Measurements from ENCODE around the gene NR0B2. TPM values are rescaled to one million over a fixed set of nuclear protein-coding genes. Genes with fewer than 3 reads are reported as not detected.

NR0B2 gene
- total and polyA plus RNA-seq, 2 of the 13 experiments (the other 11 are each of a cell fraction or from before 2014, with no cell fraction given), result 72.5 to 133 TPM

GRCh38 chr1:26915204-26915842, 1.5 kb upstream of the NR0B2 start:
- in situ Hi-C loops (cut with HindIII; ENCODE audit: extremely low pct_ligation_motif_present, low pct_unique_long_range_greater_than_20kb) (no loop called here), intact Hi-C loops (cut with micrococcal nuclease; ENCODE audit: unreplicated experiment) (loop anchor here (2.0 kb wide), 1 partner anchor 23 kb away; no protein-coding TSS in a partner anchor)
- Histone ChIP-seq H3K27me3 (ENCODE audit: control insufficient read depth in 1 of 2, insufficient read depth in 2 of 2, low read length in 2 of 2) (no peaks in the 10 kb centered on the region; a peak in 1 of 5 replicates), H3K4me1 (ENCODE audit: insufficient read depth, low read length) (peaks cover 45% of the 10 kb centered on the region), H2AFZ (ENCODE audit: low read length) (no peak overlapping the region), H3K27ac (ENCODE audit: extremely low read length, insufficient read depth, low read length) (peak overlapping the region; percentile 96), H3K36me3 (replicated peaks in 1 of 2; ENCODE audit: control insufficient read depth in 1 of 2, insufficient read depth in 2 of 2, low read length in 2 of 2) (peaks cover 3 to 8% of the 10 kb centered on the region in 2 experiments; a peak in 3 of 5 replicates), H3K9me3 (ENCODE audit: low read length) (no peaks in the 10 kb centered on the region), H3K4me2 (ENCODE audit: low read depth, low read length) (peak overlapping the region; percentile 75), H3K9ac (ENCODE audit: insufficient read depth, low read depth, low read length) (peak overlapping the region; percentile 51), H3K79me2 (ENCODE audit: insufficient read depth, low read length) (peaks cover 30% of the 10 kb centered on the region), H4K20me1 (ENCODE audit: insufficient read depth, low read length) (peaks cover 16% of the 10 kb centered on the region; the same call in 1 of the 2 replicates), H3K4me3 (replicated peaks in 1 of 3; ENCODE audit: insufficient read depth in 1 of 3, low read depth in 2 of 3, low read length in 3 of 3) (peak overlapping the region in 1 of 3 experiments; percentile 29; a peak in 2 of 6 replicates)
- ChIA-PET CTCF (ENCODE audit: low intra/inter-chr PET ratio, low total read pairs) (no interaction called here), POLR2A (interaction anchor here (0.8 to 11.5 kb wide), 17 partner anchors 9 to 222 kb away, joined by 3 to 371 read pairs (median 25); partner anchors contain the start of genes GPATCH3, GPN2, KDF1 and TRNP1)
- no peak for ATAC-seq
- FAIRE-seq, result peak; percentile 66
- BruUV-seq (replicated peaks), result TSS peak; percentile 45
- WGBS (ENCODE audit: low lambda C conversion rate), result 17% methylated on average over 3 of the region's 5 CpGs
- peak; percentile 56 for DNase-seq (ENCODE audit: low spot score)
- TF ChIP-seq ZNF891 (CRISPR knock-in tag; IDR thresholded peaks at IDR 0.05) (no peak), SNAI1 (CRISPR knock-in tag; IDR thresholded peaks at IDR 0.05; ENCODE audit: borderline replicate concordance) (no peak), STAT6 (CRISPR knock-in tag; IDR thresholded peaks at IDR 0.05; ENCODE audit: borderline replicate concordance) (no peak), SP1 (IDR thresholded peaks at IDR 0.05) (no peak), SP1 (CRISPR knock-in tag; IDR thresholded peaks at IDR 0.05) (peak; percentile 15; the same call in 1 of the 2 replicates), ETS1 (CRISPR knock-in tag; IDR thresholded peaks at IDR 0.05) (no peak), POLR2G (IDR thresholded peaks at IDR 0.05; ENCODE audit: low read depth, low read length) (peak; percentile 62), FOXM1 (CRISPR knock-in tag; IDR thresholded peaks at IDR 0.05) (no peak), ZBTB37 (CRISPR knock-in tag; IDR thresholded peaks at IDR 0.05) (peak; percentile 36; the same call in 1 of the 2 replicates), CREB3 (CRISPR knock-in tag; IDR thresholded peaks at IDR 0.05) (no peak), ZKSCAN5 (CRISPR knock-in tag; IDR thresholded peaks at IDR 0.05) (no peak), ELF1 (CRISPR knock-in tag; IDR thresholded peaks at IDR 0.05) (no peak), PATZ1 (CRISPR knock-in tag; IDR thresholded peaks at IDR 0.05) (peak; percentile 74), PAWR (CRISPR knock-in tag; IDR thresholded peaks at IDR 0.05; ENCODE audit: borderline replicate concordance) (no peak)

All from HepG2 (cell line).